GM12878 (cell line): ENCODE results near the gene MCM3. TPM values are rescaled to one million over a fixed set of nuclear protein-coding genes. Genes with fewer than 3 reads are reported as not detected.

ENCODE experiments used
- ATAC-seq: fragments of 200-7000 bp; cut with Tn5 transposase; 3 replicates; pipeline ENCODE4 v1.9.1; 2020; ENCODE audit warnings: mild to moderate bottlenecking, moderate library complexity
- BruUV-seq: library from RNA; stranded (reverse); fragments of 400-500 nt; replicated peaks from 2 replicates; lab custom pipeline; 2021; lab: Mats Ljungman, UMichigan
- CTCF ChIA-PET: fragments of 300-600 bp; sonication (Branson Sonifier 250); formaldehyde crosslinking; extraction: SDS; loops from one replicate; lab custom pipeline; 2021; ENCODE audit warnings: inconsistent platforms; lab: Yijun Ruan, JAX
- POLR2A ChIA-PET: fragments of 350-600 bp; formaldehyde crosslinking; extraction: SDS; loops from one replicate; lab custom pipeline; 2021; ENCODE audit warnings: inconsistent platforms; lab: Charles Lee
- RAD21 ChIA-PET: fragments of 300-600 bp; sonication (Branson Sonifier 250); formaldehyde crosslinking; loops from one replicate; lab custom pipeline; 2023; ENCODE audit warnings: antibody characterized with exemption; ENCODE audit not compliant: unreplicated experiment; lab: Charles Lee
- SMC1A ChIA-PET: fragments of 300-600 bp; sonication (Branson Sonifier 250); formaldehyde crosslinking; loops from one replicate; lab custom pipeline; 2023; ENCODE audit not compliant: unreplicated experiment, uncharacterized antibody; lab: Charles Lee
- DNase-seq: peaks from one replicate; pipeline ENCODE4 v3.0.0-alpha.2; 2011; ENCODE audit warnings: low read depth, low spot score
- FAIRE-seq: peaks from 3 replicates; lab custom pipeline; 2011; peaks lifted over from hg19 to GRCh38; lab: Jason Lieb, UNC
- H2AFZ ChIP-seq: 2 replicates; pipeline ENCODE4 v1.6.0; 2011; ENCODE audit warnings: low read depth, low read length, control low read depth; ENCODE audit not compliant: control insufficient read depth
- H3K27ac ChIP-seq: 2 replicates; pipeline ENCODE4 v1.5.1; 2011; ENCODE audit warnings: control low read depth; ENCODE audit not compliant: control insufficient read depth, insufficient read depth
- H3K27me3 ChIP-seq, 2 experiments: replicated peaks in 1 of 2; 2 replicates each; pipeline versions ENCODE4 v1.6.0 to v1.6.1; 2011; ENCODE audit warnings: low read length in 1 of 2; ENCODE audit not compliant: control insufficient read depth in 2 of 2, insufficient read depth in 2 of 2
- H3K36me3 ChIP-seq, 2 experiments: 2 replicates each; pipeline ENCODE4 v1.5.1; 2011; ENCODE audit warnings: low read length in 1 of 2; ENCODE audit not compliant: control insufficient read depth in 2 of 2, insufficient read depth in 2 of 2
- H3K4me1 ChIP-seq: 2 replicates; pipeline ENCODE4 v1.6.1; 2011; ENCODE audit warnings: mild to moderate bottlenecking, low read length, moderate library complexity, mixed read lengths; ENCODE audit not compliant: control insufficient read depth, insufficient read depth
- H3K4me2 ChIP-seq: 2 replicates; pipeline ENCODE4 v1.6.0; 2011; ENCODE audit warnings: control low read depth; ENCODE audit not compliant: control insufficient read depth, insufficient read depth
- H3K4me3 ChIP-seq: fragments of 200-600 bp; sonication (generic); 2 replicates; pipeline ENCODE4 v1.5.1; 2016
- H3K79me2 ChIP-seq: 2 replicates; pipeline ENCODE4 v1.6.0; 2011; ENCODE audit warnings: low read length; ENCODE audit not compliant: control insufficient read depth, insufficient read depth
- H3K9ac ChIP-seq: 2 replicates; pipeline ENCODE4 v1.8.0; 2011; ENCODE audit warnings: low read length, control low read depth, mixed read lengths; ENCODE audit not compliant: control insufficient read depth, insufficient read depth
- H3K9me3 ChIP-seq: replicated peaks from 3 replicates; pipeline ENCODE4 v1.5.1; 2011; ENCODE audit warnings: mild to moderate bottlenecking, low read length; ENCODE audit not compliant: control insufficient read depth, insufficient read depth
- H4K20me1 ChIP-seq: 2 replicates; pipeline ENCODE4 v1.6.0; 2011; ENCODE audit not compliant: control insufficient read depth, insufficient read depth
- ATF2 ChIP-seq: IDR thresholded peaks from 2 replicates; pipeline ENCODE4 v1.6.1; 2012; ENCODE audit warnings: low read length, inconsistent platforms
- ATF7 ChIP-seq: fragments of 450-650 bp; IDR thresholded peaks from 2 replicates; pipeline ENCODE4 v1.6.1; 2016; ENCODE audit warnings: low read depth, mild to moderate bottlenecking
- BHLHE40 ChIP-seq, 2 experiments: fragments of 450-650 bp in 1 of 2; IDR thresholded peaks; 2 replicates each; pipeline ENCODE4 v1.6.1; 2011 to 2017; ENCODE audit warnings: low read depth in 2 of 2, borderline replicate concordance in 1 of 2, improper control_type of control experiment in 1 of 2, low read length in 1 of 2, mild to moderate bottlenecking in 1 of 2
- BMI1 ChIP-seq: fragments of 450-650 bp; IDR thresholded peaks from 2 replicates; pipeline ENCODE4 v1.6.1; 2016; ENCODE audit warnings: mild to moderate bottlenecking, moderate library complexity, borderline replicate concordance
- CHD1 ChIP-seq: IDR thresholded peaks from 2 replicates; pipeline ENCODE4 v1.6.1; 2012; ENCODE audit warnings: low read depth, low read length, improper control_type of control experiment
- DPF2 ChIP-seq: fragments of 450-650 bp; IDR thresholded peaks from 2 replicates; pipeline ENCODE4 v1.6.1; 2017; ENCODE audit warnings: mild to moderate bottlenecking
- EP300 ChIP-seq, 2 experiments: fragments of 150-350 bp in 1 of 2; IDR thresholded peaks; 2 replicates each; pipeline ENCODE4 v1.6.1; 2011 to 2012; ENCODE audit warnings: low read depth in 2 of 2, low read length in 2 of 2, borderline replicate concordance in 1 of 2, improper control_type of control experiment in 1 of 2, inconsistent platforms in 1 of 2; ENCODE audit not compliant: control insufficient read depth in 1 of 2
- ESRRA ChIP-seq: IDR thresholded peaks from 2 replicates; pipeline ENCODE4 v1.6.1; 2012; ENCODE audit warnings: mild to moderate bottlenecking, low read length, improper control_type of control experiment
- IKZF2 ChIP-seq, 2 experiments: fragments of 450-650 bp; IDR thresholded peaks; 2 replicates each; pipeline ENCODE4 v1.6.1; 2017; ENCODE audit warnings: mild to moderate bottlenecking in 2 of 2, moderate library complexity in 2 of 2
- JUNB ChIP-seq: IDR thresholded peaks from 2 replicates; pipeline ENCODE4 v1.6.1; 2016; ENCODE audit warnings: antibody characterized with exemption, mild to moderate bottlenecking
- MTA2 ChIP-seq: fragments of 450-650 bp; IDR thresholded peaks from 2 replicates; pipeline ENCODE4 v1.6.1; 2016; ENCODE audit warnings: low read depth, mild to moderate bottlenecking, moderate library complexity
- NFIC ChIP-seq: IDR thresholded peaks from 2 replicates; pipeline ENCODE4 v1.6.1; 2012; ENCODE audit warnings: low read depth, mild to moderate bottlenecking, inconsistent platforms, low read length, moderate library complexity
- NRF1 ChIP-seq: conservative IDR thresholded peaks from 2 replicates; pipeline ENCODE4 v1.6.1; 2011; ENCODE audit warnings: mild to moderate bottlenecking, low read depth, low read length, improper control_type of control experiment
- POU2F2 ChIP-seq: IDR thresholded peaks from 3 replicates; pipeline ENCODE4 v1.6.1; 2011; ENCODE audit warnings: low read depth, mild to moderate bottlenecking, low read length, borderline replicate concordance
- RFX5 ChIP-seq: IDR thresholded peaks from 2 replicates; pipeline ENCODE4 v1.6.1; 2011; ENCODE audit warnings: low read depth, low read length, improper control_type of control experiment
- TCF12 ChIP-seq: IDR thresholded peaks from 2 replicates; pipeline ENCODE4 v1.6.1; 2011; ENCODE audit warnings: low read depth, mild to moderate bottlenecking, low read length
- TCF7 ChIP-seq: IDR thresholded peaks from 2 replicates; pipeline ENCODE4 v1.6.1; 2014; ENCODE audit warnings: antibody characterized with exemption, borderline replicate concordance
- ZBTB4 ChIP-seq: fragments of 450-650 bp; formaldehyde crosslinking; IDR thresholded peaks from 2 replicates; pipeline ENCODE4 v1.4.0; 2022; ENCODE audit warnings: mild to moderate bottlenecking, moderate library complexity
- ZNF217 ChIP-seq: fragments of 450-650 bp; IDR thresholded peaks from 2 replicates; pipeline ENCODE4 v1.6.1; 2017; ENCODE audit warnings: antibody characterized with exemption, mild to moderate bottlenecking
- WGBS: methylation state at CpG from one replicate; pipeline ENCODE4 v1.1.6; 2016; ENCODE audit warnings: low lambda C conversion rate; ENCODE audit not compliant: insufficient replicate concordance, insufficient coverage; ENCODE audit errors: missing lambda C conversion rate; 5-methylcytosine and 5-hydroxymethylcytosine counted together
- in situ Hi-C: fragments of 300-500 bp; cut with MboI; formaldehyde crosslinking; loops from 9 replicates; pipeline ENCODE4 v1.14.3; 2018; ENCODE audit warnings: mixed read lengths
- intact Hi-C: fragments of 100-400 bp; cut with micrococcal nuclease; formaldehyde crosslinking; loops from one replicate; pipeline ENCODE4 v1.14.2; 2022; ENCODE audit not compliant: unreplicated experiment
- polyA plus RNA-seq, 11 experiments: library from polyadenylated mRNA; depleted of rRNA in 4 of 11; unstranded in 6 of 11; stranded (reverse) in 5 of 11; fragments of >200 nt; fragmentation: Nextera tagmentation in 4 of 11; fragmentation: Illumina TruSeq in 1 of 11; extraction: Ambion mirVana in 4 of 11; extraction: Trizol in 1 of 11; gene quantifications; 1 replicate in 1 of 11; 2 replicates in 10 of 11; pipeline versions ENCODE4 v1.2.1 to v1.2.3, GENCODE V29; 2011 to 2016; ENCODE audit warnings: inconsistent platforms in 2 of 11, missing spikeins in 2 of 11, low read depth in 1 of 11
- total RNA-seq, 4 experiments: library from RNA; depleted of rRNA in 3 of 4; stranded (reverse); fragments of >200 nt in 3 of 4; fragmentation: Illumina TruSeq in 1 of 4; extraction: Trizol in 1 of 4; gene quantifications; 2 replicates each; pipeline versions ENCODE4 v1.2.1 to v1.2.3, GENCODE V29; 2013 to 2021

MCM3 gene
- total and polyA plus RNA-seq, 10 of the 15 experiments (the other 5 are each of a cell fraction or from before 2014, with no cell fraction given) = 74.1 to 265 (median 214) TPM

GRCh38 chr6:52231406-52232127, 53.0 kb downstream of the MCM3 start:
- Histone ChIP-seq H3K4me1 (peaks cover 32% of the 10 kb centered on the region), H3K36me3 (no peaks in the 10 kb centered on the region), H2AFZ (no peak overlapping the region; the same call in 1 of the 2 replicates), H3K27ac (no peak overlapping the region), H3K27me3 (no peaks in the 10 kb centered on the region; a peak in 1 of 4 replicates), H3K4me3 (no peak overlapping the region), H3K4me2 (no peak overlapping the region), H3K9ac (no peak overlapping the region), H3K79me2 (no peaks in the 10 kb centered on the region), H4K20me1 (no peaks in the 10 kb centered on the region), H3K9me3 (no peaks in the 10 kb centered on the region; the same call in 2 of the 3 replicates)
- POLR2A ChIA-PET = no interaction called here
- CTCF ChIA-PET = interaction anchor here (1.1 to 5.9 kb wide), 8 partner anchors 11 to 273 kb away, joined by 3 to 91 read pairs (median 6); no protein-coding TSS in a partner anchor
- no peak for FAIRE-seq
- in situ Hi-C loops = loop anchor here (5.0 to 10.0 kb wide), 2 partner anchors 69 to 377 kb away; no protein-coding TSS in a partner anchor
- peak; percentile 55 for DNase-seq
- ATAC-seq = peak; percentile 51
- RAD21 ChIA-PET = interaction anchor here (0.9 to 5.0 kb wide), 3 partner anchors 10 to 76 kb away, joined by 3 to 28 read pairs (median 3); no protein-coding TSS in a partner anchor
- BruUV-seq = no TSS peak
- WGBS = 78% methylated on average over 8 of the region's 8 CpGs
- SMC1A ChIA-PET = interaction anchor here (0.8 to 5.6 kb wide), 8 partner anchors 11 to 381 kb away, joined by 3 to 45 read pairs (median 4); partner anchors contain the start of gene IL17F
- intact Hi-C loops = loop anchor here (5.0 kb wide), 1 partner anchor 144 kb away; the partner anchor contains the start of gene PKHD1
- peak; percentile 92 for TF ChIP-seq MTA2
- peak; percentile 53 for TF ChIP-seq NFIC
- TF ChIP-seq POU2F2 = peak; percentile 45; the same call in 1 of the 3 replicates
- no peak for TF ChIP-seq ESRRA
- no peak for TF ChIP-seq JUNB
- peak; percentile 86 to 87 for TF ChIP-seq IKZF2 (IDR thresholded peaks at IDR 0.05)
- peak in 1 of 2 experiments; percentile 34; a peak in 1 of 4 replicates for TF ChIP-seq EP300 (IDR thresholded peaks at IDR 0.05; ENCODE audit: borderline replicate concordance in 1 of 2, control insufficient read depth in 1 of 2, low read depth in 2 of 2, low read length in 2 of 2)
- TF ChIP-seq CHD1 = no peak
- peak; percentile 33; the same call in 1 of the 2 replicates for TF ChIP-seq TCF12
- no peak for TF ChIP-seq NRF1
- TF ChIP-seq ATF7 = peak; percentile 65; the same call in 1 of the 2 replicates
- no peak for TF ChIP-seq TCF7
- 0 out of 2 replicates have a peak, but pooled peaks have one; percentile 18 for TF ChIP-seq BMI1
- TF ChIP-seq BHLHE40 (IDR thresholded peaks at IDR 0.05; ENCODE audit: borderline replicate concordance in 1 of 2, low read depth in 2 of 2, low read length in 1 of 2) = peak; percentile 46 to 84; a peak in 2 of 4 replicates
- TF ChIP-seq DPF2 = peak; percentile 69
- TF ChIP-seq ZBTB4 (CRISPR knock-in tag) = no peak
- no peak for TF ChIP-seq RFX5
- TF ChIP-seq ZNF217 = no peak
- TF ChIP-seq ATF2 = peak; percentile 63
